Activated CD4-positive, alpha-beta T cell treated with anti-CD3 and anti-CD28 coated beads, Interleukin-2, Interleukin-6, amounts not matched to agents 100 ng/mL and 50 ng/mL, durations not matched to agents 16 hours and 8 hours (primary cell): ENCODE results near the gene MAGOH.
"Not testable (repeated sequence)": the region's sequence is repeated elsewhere in the genome, so short reads cannot be mapped to it uniquely, and the experiment has no call there.

Source experiments
- DNase-seq: peaks from one replicate; pipeline ENCODE4 v3.0.0-alpha.2; 2020

The MAGOH gene

GRCh38 chr1:53219711-53220110, 18.6 kb downstream of the MAGOH start:
- DNase-seq: no peak

GRCh38 chr1:53218201-53218600, 20.1 kb downstream of the MAGOH start:
- no peak for DNase-seq

GRCh38 chr1:53214376-53214940, 23.9 kb downstream of the MAGOH start:
- DNase-seq: no peak

GRCh38 chr1:53210954-53211353, 27.4 kb downstream of the MAGOH start:
- DNase-seq: no peak

GRCh38 chr1:53210352-53210751, 28.0 kb downstream of the MAGOH start:
- no peak for DNase-seq

- no peak for DNase-seq
Observed at GRCh38 chr1:53207726-53208125, 30.6 kb downstream of the MAGOH start.

- no peak for DNase-seq
Observed at GRCh38 chr1:53206735-53207379, 31.5 kb downstream of the MAGOH start.

- DNase-seq: not testable (repeated sequence)
Observed at GRCh38 chr1:53206083-53206685, 32.1 kb downstream of the MAGOH start.

GRCh38 chr1:53205496-53205895, 32.8 kb downstream of the MAGOH start:
- DNase-seq: not testable (repeated sequence)

GRCh38 chr1:53203466-53203865, 34.9 kb downstream of the MAGOH start:
- no peak for DNase-seq

GRCh38 chr1:53198241-53198651, 40.1 kb downstream of the MAGOH start:
- no peak for DNase-seq

- DNase-seq: no peak
Observed at GRCh38 chr1:53197291-53198200, 40.8 kb downstream of the MAGOH start.

GRCh38 chr1:53196485-53197290, 41.6 kb downstream of the MAGOH start, which contains the start of gene CPT2:
CPT2 (plus strand) TSS chr1:53196824; CDS start chr1:53196944, 120 bp downstream.
- peak; percentile 96 for DNase-seq

- DNase-seq: no peak
Observed at GRCh38 chr1:53196017-53196484, 42.3 kb downstream of the MAGOH start.

GRCh38 chr1:53195246-53196016, 42.9 kb downstream of the MAGOH start:
- no peak for DNase-seq

- DNase-seq: no peak
Observed at GRCh38 chr1:53190210-53190611, 48.1 kb downstream of the MAGOH start.

- no peak for DNase-seq
Observed at GRCh38 chr1:53189061-53189460, 49.3 kb downstream of the MAGOH start.

- DNase-seq: no peak
Observed at GRCh38 chr1:53188099-53188498, 50.2 kb downstream of the MAGOH start.

- no peak for DNase-seq
Observed at GRCh38 chr1:53187401-53187800, 50.9 kb downstream of the MAGOH start.

GRCh38 chr1:53186533-53186932, 51.8 kb downstream of the MAGOH start:
- DNase-seq: no peak

GRCh38 chr1:53185955-53186297, 52.4 kb downstream of the MAGOH start:
- DNase-seq: not testable (repeated sequence)
